GM12891 (cell line): ENCODE results near the gene SPATA24.

Experiments
- DNase-seq: peaks from one replicate; pipeline ENCODE4 v3.0.0; 2011; ENCODE audit warnings: low spot score; ENCODE audit not compliant: insufficient read length
- FAIRE-seq: peaks from 2 replicates; lab custom pipeline; 2011; peaks lifted over from hg19 to GRCh38; lab: Jason Lieb, UNC
- PAX5 ChIP-seq: IDR thresholded peaks from 2 replicates; pipeline ENCODE4 v1.6.1; 2011; ENCODE audit warnings: low read length, moderate library complexity, mild to moderate bottlenecking; ENCODE audit not compliant: insufficient read depth, severe bottlenecking
- POLR2A ChIP-seq: IDR thresholded peaks from 2 replicates; pipeline ENCODE4 v1.6.1; 2011; ENCODE audit warnings: low read depth, low read length, control low read depth
- POLR2AphosphoS5 ChIP-seq: IDR thresholded peaks from 2 replicates; pipeline ENCODE4 v1.6.1; 2011; ENCODE audit warnings: low read depth, low read length, control low read depth
- POU2F2 ChIP-seq: IDR thresholded peaks from 2 replicates; pipeline ENCODE4 v1.6.1; 2011; ENCODE audit warnings: low read depth, mild to moderate bottlenecking, control low read depth, low read length, moderate library complexity
- SPI1 ChIP-seq: IDR thresholded peaks from 2 replicates; pipeline ENCODE4 v1.6.1; 2011; ENCODE audit warnings: low read depth, low read length, control low read depth
- TAF1 ChIP-seq: IDR thresholded peaks from 2 replicates; pipeline ENCODE4 v1.6.1; 2011; ENCODE audit warnings: low read depth, low read length, control low read depth

SPATA24 gene

DNA sequence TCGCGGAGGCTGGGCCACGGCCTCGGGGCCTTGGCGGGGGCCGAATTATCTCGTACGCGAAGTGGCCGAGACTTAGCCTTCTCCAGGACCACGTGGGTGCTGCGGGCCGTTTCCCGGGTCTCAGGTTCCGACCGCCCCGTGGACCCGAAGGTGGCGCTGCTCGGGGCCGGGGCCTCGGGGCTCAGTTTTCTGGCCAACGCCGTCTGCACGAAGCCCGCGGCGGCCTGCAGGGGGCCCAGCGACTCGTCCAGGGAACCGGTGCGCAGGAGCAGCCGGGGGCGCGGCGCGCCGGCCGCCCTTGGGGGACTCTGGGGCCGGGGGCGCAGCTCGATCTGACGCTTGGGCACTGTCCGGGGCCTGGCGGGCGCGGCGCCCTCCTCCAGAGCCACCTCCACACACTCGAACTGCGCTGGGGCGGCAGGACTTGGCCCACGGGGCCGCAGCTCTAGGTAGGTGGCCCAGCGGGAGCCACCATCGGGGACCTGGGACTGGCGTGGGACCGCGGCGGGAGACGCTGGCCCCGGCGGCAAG is 9.7 kb downstream of the SPATA24 start:
- no peak for DNase-seq
- TF ChIP-seq POLR2A: no peak
- no peak for TF ChIP-seq TAF1
- no peak for TF ChIP-seq POU2F2
- TF ChIP-seq PAX5: no peak
- no peak for TF ChIP-seq SPI1
- TF ChIP-seq POLR2AphosphoS5: no peak
- no peak for FAIRE-seq

GRCh38 chr5:139393497-139394122 is 10.3 kb downstream of the SPATA24 start:
- no peak for FAIRE-seq
- TF ChIP-seq TAF1: 0 out of 2 replicates have a peak, but pooled peaks have one; percentile 20
- 0 out of 2 replicates have a peak, but pooled peaks have one; percentile 9 for TF ChIP-seq POU2F2
- 0 out of 2 replicates have a peak, but pooled peaks have one; percentile 23 for TF ChIP-seq POLR2A
- no peak for TF ChIP-seq POLR2AphosphoS5
- no peak for DNase-seq

DNA sequence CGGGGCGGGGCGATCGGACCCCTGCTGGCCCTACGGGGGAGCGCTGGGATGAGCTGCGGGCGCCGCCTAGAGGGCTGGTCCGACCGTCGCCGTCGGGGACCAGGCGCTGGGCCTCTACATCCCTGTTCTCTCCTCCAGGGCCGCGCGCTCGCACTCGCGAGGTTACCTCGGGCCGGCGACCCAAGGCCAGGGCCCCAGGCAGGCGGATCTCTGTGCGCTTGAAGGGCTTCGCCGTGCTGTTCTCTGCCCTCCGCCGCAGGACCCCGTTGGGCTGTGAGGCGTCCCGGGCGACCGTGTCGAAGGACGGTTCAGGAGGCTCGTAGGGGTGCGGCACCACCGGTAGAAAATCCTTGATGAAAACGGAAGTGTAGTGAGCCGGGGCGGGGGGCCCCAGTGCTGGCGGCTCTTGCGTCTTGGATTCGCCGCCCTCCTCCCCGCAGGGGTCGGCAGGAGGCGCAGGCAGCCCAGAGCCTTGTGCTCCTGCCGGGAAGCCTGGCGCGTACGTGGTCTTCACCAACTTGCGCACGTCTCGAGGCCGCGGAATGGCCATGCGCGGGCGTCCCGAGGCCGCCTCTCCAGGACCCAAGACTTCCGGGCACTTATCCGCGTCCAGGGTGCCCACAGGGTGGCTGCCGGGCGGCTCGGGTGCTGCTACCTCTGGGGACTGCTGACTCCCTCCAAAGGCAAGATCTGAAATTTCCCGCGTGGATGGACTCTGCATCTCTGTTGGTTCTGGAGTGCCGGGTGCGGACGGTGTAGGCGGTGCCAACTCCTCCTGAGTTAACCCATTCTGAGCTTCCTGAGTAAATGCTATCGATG is 11.0 kb downstream of the SPATA24 start:
- DNase-seq (peak; percentile 89), FAIRE-seq (peak; percentile 82)
- TF ChIP-seq POLR2AphosphoS5 (no peak; the same call in 1 of the 2 replicates), TAF1 (no peak), SPI1 (peak; percentile 69), POU2F2 (0 out of 2 replicates have a peak, but pooled peaks have one; percentile 18)

DNA sequence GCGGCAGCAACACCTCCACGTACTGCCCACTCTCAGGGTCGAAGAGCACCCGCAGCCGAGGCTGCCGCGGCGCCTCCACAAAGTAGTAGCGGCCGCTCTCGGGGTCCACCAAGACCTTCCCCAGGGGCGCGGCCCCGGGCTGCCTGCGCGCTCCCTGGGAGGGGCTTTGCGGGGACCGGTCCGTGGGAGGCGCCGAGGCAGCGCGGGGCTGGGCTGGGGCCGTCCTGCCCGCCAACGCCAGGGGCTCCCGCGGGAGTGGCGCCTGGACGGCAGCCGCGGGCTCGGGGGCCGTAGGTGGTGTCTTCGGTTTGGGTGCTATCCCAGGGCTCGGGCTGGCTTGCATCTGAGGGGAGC is 11.6 kb downstream of the SPATA24 start:
- FAIRE-seq (peak; percentile 50), DNase-seq (no peak)
- TF ChIP-seq PAX5: no peak
- TF ChIP-seq POLR2AphosphoS5: 0 out of 2 replicates have a peak, but pooled peaks have one; percentile 17
- 0 out of 2 replicates have a peak, but pooled peaks have one; percentile 16 for TF ChIP-seq TAF1

- DNase-seq (no peak), FAIRE-seq (peak; percentile 83)
- peak; percentile 77 for TF ChIP-seq SPI1
- TF ChIP-seq TAF1: peak; percentile 18; the same call in 1 of the 2 replicates
- TF ChIP-seq POLR2A: no peak; the same call in 1 of the 2 replicates
- no peak for TF ChIP-seq PAX5
- peak; percentile 60; the same call in 1 of the 2 replicates for TF ChIP-seq POLR2AphosphoS5
- no peak for TF ChIP-seq POU2F2
Measured at GRCh38 chr5:139391570-139392323, 12.1 kb downstream of the SPATA24 start.

DNA sequence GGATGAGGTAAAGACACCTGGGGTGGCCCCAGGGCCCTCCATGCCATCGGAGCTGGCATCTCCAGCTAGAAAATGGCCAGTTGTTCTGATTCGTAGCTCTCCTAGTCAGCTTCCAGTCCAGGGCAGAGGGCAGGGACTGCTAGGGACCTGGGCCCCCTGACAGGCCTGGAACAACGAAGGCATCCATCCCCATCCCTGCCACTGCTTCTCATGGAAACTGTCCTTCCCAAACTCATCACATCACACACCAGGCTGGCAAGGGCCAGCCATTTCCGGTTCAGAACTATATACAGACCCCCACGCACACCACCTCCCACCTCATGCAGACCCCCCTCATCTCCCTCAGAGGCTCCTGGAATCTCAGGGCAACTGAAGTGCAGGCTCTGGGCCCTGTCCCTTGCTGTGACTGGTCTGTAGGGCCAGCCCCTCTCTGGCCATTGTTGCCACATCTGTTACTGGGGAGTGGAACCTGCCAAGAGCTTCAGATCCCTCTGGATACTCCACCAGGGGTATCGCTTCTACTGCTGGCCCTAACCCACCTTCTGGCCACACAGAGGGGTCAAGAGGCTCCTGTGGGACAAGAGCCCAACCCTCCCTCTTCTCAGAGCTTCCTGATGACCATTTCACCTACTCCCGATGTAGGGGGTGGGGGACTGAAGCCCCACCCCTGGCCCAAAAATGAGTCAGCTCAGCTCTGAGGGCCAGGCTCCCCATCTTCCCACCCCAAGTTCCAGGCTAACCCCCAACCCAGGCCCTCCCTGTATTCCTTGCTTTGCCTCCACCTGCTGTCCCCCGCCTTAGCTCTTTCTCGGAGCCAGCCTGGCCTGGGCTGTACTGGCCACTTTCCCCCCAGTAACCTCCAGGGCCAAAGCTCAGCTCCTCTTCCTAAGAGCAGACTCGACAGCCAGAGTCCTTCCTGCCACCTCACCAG is 13.0 kb downstream of the SPATA24 start:
- no peak for TF ChIP-seq POU2F2
- no peak for TF ChIP-seq POLR2A
- no peak for TF ChIP-seq TAF1
- TF ChIP-seq POLR2AphosphoS5: no peak
- TF ChIP-seq SPI1: no peak
- no peak for TF ChIP-seq PAX5
- no peak for DNase-seq
- FAIRE-seq: peak; percentile 31

- peak; percentile 80 for DNase-seq
- TF ChIP-seq SPI1 (peak; percentile 72), POLR2A (peak; percentile 93), PAX5 (no peak), TAF1 (peak; percentile 86), POU2F2 (peak; percentile 88), POLR2AphosphoS5 (peak; percentile 94)
- peak; percentile 99 for FAIRE-seq
Measured at GRCh38 chr5:139389701-139390638, 13.9 kb downstream of the SPATA24 start, which contains the start of gene MZB1. MZB1 (minus strand) TSS chr5:139389913; CDS start chr5:139389856, 57 bp downstream.
